ENCODE measurements around the gene TMEM139. TPM values are rescaled to one million over a fixed set of nuclear protein-coding genes. Genes with fewer than 3 reads are reported as not detected.

Gene TMEM139
- polyA plus RNA-seq, 3 donors, result 0.55 TPM; not detected in 2

- no peaks in the 10 kb centered on the region for H3K9me3 ChIP-seq (replicated peaks in 1 of 2; ENCODE audit: control insufficient read depth in 1 of 2, insufficient read depth in 1 of 2, low read length in 2 of 2)
- no peaks in the 10 kb centered on the region for H3K27me3 ChIP-seq (ENCODE audit: control insufficient read depth in 2 of 2, insufficient read depth in 2 of 2, low read length in 2 of 2)
- no CpG with 5 or more reads among the region's 2 CpGs for WGBS (ENCODE audit: insufficient coverage)
- peaks cover 47% of the 10 kb centered on the region for H3K4me1 Mint-ChIP-seq
- no peak overlapping the region for H3K9ac ChIP-seq (ENCODE audit: insufficient read depth, low read length, poor library complexity, severe bottlenecking)
- H3K27me3 Mint-ChIP-seq (ENCODE audit: low read depth in 3 of 3), result peaks cover 2 to 8% (median 5%) of the 10 kb centered on the region in 3 donors
- no peak for TF ChIP-seq CTCF (IDR thresholded peaks at IDR 0.05)
- H4K20me1 ChIP-seq (ENCODE audit: insufficient read depth, low read length), result no peaks in the 10 kb centered on the region
- H3K4me3 ChIP-seq (replicated peaks in 1 of 3; ENCODE audit: low read depth in 2 of 3, low read length in 3 of 3), result no peak overlapping the region
- H3K79me2 ChIP-seq (ENCODE audit: insufficient read depth, low read length), result no peaks in the 10 kb centered on the region
- no peak overlapping the region for H3K27ac ChIP-seq (ENCODE audit: low read depth in 1 of 2, low read length in 2 of 2)
- H3K36me3 ChIP-seq (replicated peaks in 1 of 2; ENCODE audit: control insufficient read depth in 1 of 2, insufficient read depth in 2 of 2, low read length in 2 of 2), result no peaks in the 10 kb centered on the region
- H3K4me2 ChIP-seq (replicated peaks; ENCODE audit: extremely low read depth, low read length, poor library complexity, severe bottlenecking), result no peak overlapping the region
- intact Hi-C loops (cut with micrococcal nuclease), result loop anchor here in 1 of 2 donors (10.0 kb wide), 1 partner anchor 90 kb away; no protein-coding TSS in a partner anchor
- H2AFZ ChIP-seq (ENCODE audit: insufficient read depth, low read depth, low read length, poor library complexity, severe bottlenecking), result no peak overlapping the region
- no peak overlapping the region for H3K27ac Mint-ChIP-seq
- H3K9me3 Mint-ChIP-seq, result peaks cover 0 to 1% (median 0%) of the 10 kb centered on the region in 7 donors
- no peak for DNase-seq
- no peaks in the 10 kb centered on the region for H3K36me3 Mint-ChIP-seq
- H3K4me3 Mint-ChIP-seq, result no peak overlapping the region
- peaks cover 32 to 33% of the 10 kb centered on the region in 2 donors for H3K4me1 ChIP-seq (ENCODE audit: control insufficient read depth in 1 of 2, insufficient read depth in 2 of 2, low read length in 2 of 2)
Measured at GRCh38 chr7:143325240-143325639, 40.5 kb downstream of the TMEM139 start.

GRCh38 chr7:143327903-143328302 is 43.1 kb downstream of the TMEM139 start:
- Histone ChIP-seq H3K27me3 (ENCODE audit: control insufficient read depth in 2 of 2, insufficient read depth in 2 of 2, low read length in 2 of 2) (no peaks in the 10 kb centered on the region), H3K9me3 (replicated peaks in 1 of 2; ENCODE audit: control insufficient read depth in 1 of 2, insufficient read depth in 1 of 2, low read length in 2 of 2) (no peaks in the 10 kb centered on the region), H3K4me2 (replicated peaks; ENCODE audit: extremely low read depth, low read length, poor library complexity, severe bottlenecking) (no peak overlapping the region), H3K36me3 (replicated peaks in 1 of 2; ENCODE audit: control insufficient read depth in 1 of 2, insufficient read depth in 2 of 2, low read length in 2 of 2) (no peaks in the 10 kb centered on the region), H2AFZ (ENCODE audit: insufficient read depth, low read depth, low read length, poor library complexity, severe bottlenecking) (no peak overlapping the region), H3K4me1 (ENCODE audit: control insufficient read depth in 1 of 2, insufficient read depth in 2 of 2, low read length in 2 of 2) (peaks cover 30 to 31% of the 10 kb centered on the region in 2 donors), H3K9ac (ENCODE audit: insufficient read depth, low read length, poor library complexity, severe bottlenecking) (no peak overlapping the region), H3K27ac (ENCODE audit: low read depth in 1 of 2, low read length in 2 of 2) (no peak overlapping the region), H3K4me3 (replicated peaks in 1 of 3; ENCODE audit: low read depth in 2 of 3, low read length in 3 of 3) (no peak overlapping the region), H3K79me2 (ENCODE audit: insufficient read depth, low read length) (no peaks in the 10 kb centered on the region), H4K20me1 (ENCODE audit: insufficient read depth, low read length) (no peaks in the 10 kb centered on the region)
- intact Hi-C loops (cut with micrococcal nuclease), result loop anchor here in 1 of 2 donors (10.0 kb wide), 1 partner anchor 87 kb away; no protein-coding TSS in a partner anchor
- no peak for TF ChIP-seq CTCF (IDR thresholded peaks at IDR 0.05)
- H3K4me1 Mint-ChIP-seq, result peaks cover 51% of the 10 kb centered on the region
- H3K36me3 Mint-ChIP-seq, result no peaks in the 10 kb centered on the region
- H3K27me3 Mint-ChIP-seq (ENCODE audit: low read depth in 3 of 3), result peaks cover 3 to 6% (median 3%) of the 10 kb centered on the region in 3 donors
- no peak overlapping the region for H3K4me3 Mint-ChIP-seq
- peaks cover 0 to 1% (median 0%) of the 10 kb centered on the region in 7 donors for H3K9me3 Mint-ChIP-seq
- no peak overlapping the region for H3K27ac Mint-ChIP-seq
- no peak for DNase-seq
- 53% methylated on average over 4 of the region's 5 CpGs for WGBS (ENCODE audit: insufficient coverage)
